HG02943 (cell line): ENCODE data around the gene CD2.

Experiments used
- ATAC-seq: cut with Tn5 transposase; IDR thresholded peaks from one replicate; pipeline ENCODE4 v1.9.1; 2021; ENCODE audit warnings: mild to moderate bottlenecking, low read depth, moderate library complexity; ENCODE audit not compliant: unreplicated experiment

CD2 gene

DNA sequence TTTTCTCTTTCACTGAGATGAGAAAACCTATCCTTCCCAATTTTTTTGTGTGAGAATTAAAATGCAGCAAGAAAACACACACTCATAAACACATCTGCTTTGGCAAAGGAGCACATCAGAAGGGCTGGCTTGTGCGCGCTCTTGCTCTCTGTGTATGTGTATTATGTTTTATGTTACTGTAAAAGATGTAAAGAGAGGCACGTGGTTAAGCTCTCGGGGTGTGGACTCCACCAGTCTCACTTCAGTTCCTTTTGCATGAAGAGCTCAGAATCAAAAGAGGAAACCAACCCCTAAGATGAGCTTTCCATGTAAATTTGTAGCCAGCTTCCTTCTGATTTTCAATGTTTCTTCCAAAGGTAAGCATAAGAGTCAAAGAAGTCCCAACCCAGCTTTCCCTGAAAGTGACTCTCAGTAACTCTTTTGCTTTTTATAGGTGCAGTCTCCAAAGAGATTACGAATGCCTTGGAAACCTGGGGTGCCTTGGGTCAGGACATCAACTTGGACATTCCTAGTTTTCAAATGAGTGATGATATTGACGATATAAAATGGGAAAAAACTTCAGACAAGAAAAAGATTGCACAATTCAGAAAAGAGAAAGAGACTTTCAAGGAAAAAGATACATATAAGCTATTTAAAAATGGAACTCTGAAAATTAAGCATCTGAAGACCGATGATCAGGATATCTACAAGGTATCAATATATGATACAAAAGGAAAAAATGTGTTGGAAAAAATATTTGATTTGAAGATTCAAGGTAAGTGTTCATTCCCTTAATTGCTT lies at the start of gene CD2:
Gene CD2 (plus strand): TSS at position 233 of the 780 bp plus-strand sequence. CDS start 63 bp downstream, at position 296.
- ATAC-seq = no peak

GRCh38 chr1:116706123-116706522 lies 48.1 kb upstream of the CD2 start:
- ATAC-seq = no peak

DNA sequence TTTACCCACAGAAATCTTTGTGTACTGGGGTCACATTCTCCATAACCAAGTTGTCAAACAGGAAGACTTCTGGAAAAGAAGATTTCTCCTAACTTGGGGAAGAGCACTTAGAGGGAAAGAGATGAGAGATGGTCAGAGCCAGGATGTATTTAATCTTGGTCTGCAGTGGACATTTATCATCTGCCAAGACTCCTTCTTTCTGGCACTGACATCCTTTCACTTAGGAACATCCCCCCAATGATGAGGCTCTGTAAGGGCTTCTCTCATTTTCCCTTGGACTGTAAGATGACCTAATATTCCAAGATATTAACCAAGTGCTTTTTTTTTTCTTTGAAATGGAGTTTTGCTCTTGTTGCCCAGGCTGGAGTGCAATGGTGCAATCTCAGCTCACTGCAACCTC lies 47.4 kb upstream of the CD2 start:
- no peak for ATAC-seq

- ATAC-seq = no peak
These were observed 45.9 kb upstream of the CD2 start for GRCh38 chr1:116708255-116708900.

- ATAC-seq = no peak
These were observed 44.5 kb upstream of the CD2 start for GRCh38 chr1:116709666-116710167.

GRCh38 chr1:116710420-116711262 lies 43.6 kb upstream of the CD2 start:
- no peak for ATAC-seq

DNA sequence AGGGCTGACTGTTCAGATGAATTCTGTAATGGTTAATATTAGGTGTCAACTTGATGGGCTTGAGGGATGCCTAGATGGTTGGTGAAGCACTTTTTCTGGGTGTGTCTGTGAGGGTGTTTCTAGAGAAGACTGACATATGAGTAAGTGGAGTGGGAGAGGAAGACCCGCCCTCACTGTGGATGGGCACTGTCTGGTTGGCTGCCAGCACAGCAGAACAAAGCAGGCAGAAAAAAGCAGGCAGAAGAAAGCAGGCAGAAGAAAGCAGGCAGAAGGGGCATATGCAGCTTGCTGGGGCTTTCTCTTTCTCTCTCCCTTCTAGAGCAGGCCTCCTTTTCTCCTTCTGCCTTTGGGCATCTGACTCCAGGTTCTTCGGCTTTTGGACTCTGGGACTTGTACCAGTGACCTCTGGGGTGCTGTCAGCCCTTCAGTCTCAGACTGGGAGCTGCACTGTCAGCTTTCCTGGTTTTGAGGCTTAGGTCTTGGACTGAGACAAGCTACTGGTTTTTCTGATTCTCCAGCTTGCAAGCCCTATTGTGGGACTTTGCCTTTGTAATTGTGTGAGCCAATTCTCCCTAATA lies 42.9 kb upstream of the CD2 start:
- ATAC-seq = no peak

DNA sequence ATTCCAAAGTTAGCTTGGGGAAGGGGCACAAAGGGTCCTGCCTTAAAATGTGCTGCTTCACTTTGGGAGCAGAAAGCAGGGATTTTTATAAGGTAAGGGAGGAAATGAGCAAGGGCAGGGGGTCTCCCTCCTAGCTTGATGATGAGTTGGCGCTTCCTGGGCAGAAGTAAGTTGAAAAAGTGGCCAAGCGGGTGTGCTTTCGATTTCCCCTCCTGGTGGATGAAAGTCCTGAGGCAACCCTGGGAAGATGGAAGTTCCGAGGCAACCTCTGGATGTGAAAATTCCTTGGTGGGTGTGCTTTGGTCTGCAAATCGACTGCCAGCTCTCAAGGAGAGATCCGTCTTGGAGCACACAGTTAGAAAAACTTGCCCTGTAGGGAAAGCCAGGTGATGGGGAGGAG lies 41.7 kb upstream of the CD2 start:
- ATAC-seq = no peak

GRCh38 chr1:116713474-116713873 lies 40.8 kb upstream of the CD2 start:
- ATAC-seq = no peak

DNA sequence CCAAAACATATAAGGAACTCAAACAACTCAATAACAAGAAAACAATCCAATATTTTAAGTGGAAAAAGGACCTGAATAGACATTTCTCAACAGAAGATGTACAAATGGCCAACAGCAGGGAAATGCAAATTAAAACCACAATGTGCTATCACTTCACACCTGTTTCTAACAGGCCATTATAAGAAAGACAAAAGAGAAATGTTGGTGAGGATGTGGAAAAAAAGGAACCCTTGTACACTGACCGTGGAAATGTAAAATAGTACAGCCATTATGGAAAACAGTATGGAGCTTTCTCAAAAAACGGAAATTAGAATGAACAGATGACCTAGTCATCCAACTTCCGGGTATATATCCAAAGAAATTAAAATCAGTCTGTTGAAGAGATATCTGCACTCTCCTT lies 37.8 kb upstream of the CD2 start:
- ATAC-seq = no peak

DNA sequence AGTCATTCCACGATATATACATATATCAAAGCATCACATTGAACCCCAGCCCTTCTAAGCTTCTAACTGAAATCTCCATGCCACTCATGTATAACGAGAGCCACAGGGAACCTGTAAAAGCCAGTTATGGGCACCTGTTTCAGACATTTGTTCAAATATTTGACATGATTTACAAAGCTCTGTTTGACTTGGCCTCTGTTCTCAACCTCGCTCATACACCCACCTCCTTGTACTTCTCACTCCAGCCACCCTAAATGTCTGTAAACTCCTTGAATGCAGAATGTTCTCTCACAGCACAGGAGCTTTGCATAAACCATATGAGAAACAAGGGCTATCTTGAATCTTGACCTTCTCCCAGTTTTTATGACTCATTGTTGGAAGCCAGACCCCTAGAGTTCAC lies 36.9 kb upstream of the CD2 start:
- no peak for ATAC-seq

GRCh38 chr1:116720364-116721038 lies 33.7 kb upstream of the CD2 start:
- ATAC-seq = no peak

DNA sequence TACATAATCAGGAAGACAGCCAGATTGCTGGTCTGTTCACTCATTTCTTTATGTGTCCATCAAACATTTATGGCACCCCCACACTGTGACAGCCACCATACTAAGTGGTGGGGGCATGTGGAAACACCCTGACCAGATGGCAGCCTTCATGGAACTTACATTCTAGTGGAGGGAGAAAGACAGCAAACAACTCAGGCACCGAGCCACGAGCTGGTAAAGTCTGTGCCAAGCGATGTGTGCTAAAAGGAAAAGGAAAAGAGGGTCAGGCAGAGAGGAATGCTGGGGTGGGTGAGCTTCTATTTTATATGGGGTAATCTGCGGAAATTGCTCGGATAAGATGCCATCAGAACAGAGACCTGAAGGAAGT lies 33.2 kb upstream of the CD2 start:
- ATAC-seq = no peak

DNA sequence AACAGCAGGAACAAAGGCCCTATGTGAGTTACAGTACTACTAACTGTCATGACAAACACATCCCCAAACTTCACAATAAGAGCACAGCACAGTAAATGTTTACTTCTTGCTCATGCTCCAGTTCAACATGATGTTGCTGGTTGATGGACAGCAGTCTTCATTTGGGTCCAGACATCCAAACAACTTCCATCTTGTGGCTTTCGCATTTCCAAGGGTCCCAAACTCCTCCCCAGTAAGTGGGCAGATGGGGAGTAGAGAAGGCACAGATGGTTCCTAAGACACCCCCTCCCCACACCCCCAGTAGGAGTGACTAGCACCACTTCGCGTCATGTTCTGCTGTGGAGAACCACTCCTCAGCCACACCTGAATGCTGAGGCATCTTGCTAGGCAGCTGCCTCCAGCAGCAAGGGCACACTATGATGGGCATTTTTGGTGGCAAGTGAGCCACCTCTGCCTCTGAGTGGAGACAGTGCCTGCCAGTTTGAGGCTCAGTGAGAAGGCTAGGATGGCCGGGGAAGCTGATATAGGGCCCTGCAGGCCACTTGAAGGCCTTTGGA lies 32.7 kb upstream of the CD2 start:
- no peak for ATAC-seq

DNA sequence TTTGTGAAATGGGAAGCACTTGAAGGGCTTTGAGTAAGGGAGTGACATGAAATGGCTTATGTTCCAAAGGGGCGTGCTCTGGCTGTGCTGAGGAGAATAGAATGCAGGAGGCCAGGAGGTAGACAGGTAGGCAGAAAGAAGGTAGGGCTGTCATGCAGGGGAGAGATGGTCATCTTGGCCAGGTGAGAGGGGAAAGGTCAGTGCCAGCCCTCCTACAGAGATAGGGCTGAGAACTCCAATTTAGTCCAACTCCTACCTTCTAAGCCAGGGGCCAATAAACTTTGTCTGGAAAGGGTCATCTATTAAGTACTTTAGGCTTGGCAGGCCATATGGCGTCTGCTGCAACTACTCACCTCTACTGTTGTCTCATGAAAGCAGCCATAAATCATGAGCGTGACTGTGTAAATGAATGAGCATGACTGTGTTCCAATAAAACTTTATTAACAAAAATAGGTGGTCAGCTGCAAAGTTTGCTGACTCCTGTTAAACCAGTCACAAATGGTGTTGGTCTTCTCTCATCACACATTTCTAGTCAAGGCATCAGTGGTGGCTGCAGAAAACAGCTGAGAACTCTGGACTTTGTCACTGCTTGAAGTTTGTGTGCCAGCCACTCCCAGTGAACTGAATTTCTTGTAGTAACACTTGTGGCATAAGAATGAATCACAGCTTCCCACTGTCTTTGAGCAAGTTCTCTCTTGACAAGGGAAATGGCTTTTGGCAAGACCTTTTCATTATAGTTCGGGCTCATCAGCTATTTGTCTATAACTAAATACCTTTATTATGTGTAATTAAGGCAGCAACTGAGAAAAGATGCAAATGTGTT lies 32.0 kb upstream of the CD2 start:
- no peak for ATAC-seq

DNA sequence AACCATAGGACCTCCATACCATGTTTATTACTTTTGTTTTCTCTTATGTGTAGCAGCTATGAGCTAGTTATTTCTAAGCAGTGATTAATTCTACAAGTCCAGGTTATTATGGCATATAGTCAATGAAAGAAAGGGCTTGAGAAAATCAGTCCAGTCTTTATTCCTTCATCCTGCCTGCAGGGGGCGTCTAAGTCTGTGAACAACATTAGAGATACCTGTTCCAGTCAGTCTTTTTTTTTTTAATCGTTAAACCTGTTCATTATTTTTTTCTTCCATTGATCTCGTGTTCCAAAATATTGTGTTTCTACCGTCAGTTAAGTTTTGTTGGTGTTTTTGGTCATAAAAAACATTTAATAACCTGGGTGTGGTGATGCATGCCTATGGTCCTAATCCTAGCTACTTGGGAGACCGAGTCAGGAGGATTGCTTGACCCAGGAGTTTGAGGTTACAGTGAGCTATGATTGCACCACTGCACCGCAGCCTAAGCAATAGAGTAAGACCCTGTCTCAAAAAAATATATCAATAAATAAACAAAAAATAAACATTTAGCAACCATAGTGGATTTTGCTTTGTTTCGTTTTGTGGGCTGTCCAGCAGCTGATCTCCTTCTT lies 29.4 kb upstream of the CD2 start:
- ATAC-seq = no peak

GRCh38 chr1:116725798-116726197 lies 28.4 kb upstream of the CD2 start:
- ATAC-seq = no peak

DNA sequence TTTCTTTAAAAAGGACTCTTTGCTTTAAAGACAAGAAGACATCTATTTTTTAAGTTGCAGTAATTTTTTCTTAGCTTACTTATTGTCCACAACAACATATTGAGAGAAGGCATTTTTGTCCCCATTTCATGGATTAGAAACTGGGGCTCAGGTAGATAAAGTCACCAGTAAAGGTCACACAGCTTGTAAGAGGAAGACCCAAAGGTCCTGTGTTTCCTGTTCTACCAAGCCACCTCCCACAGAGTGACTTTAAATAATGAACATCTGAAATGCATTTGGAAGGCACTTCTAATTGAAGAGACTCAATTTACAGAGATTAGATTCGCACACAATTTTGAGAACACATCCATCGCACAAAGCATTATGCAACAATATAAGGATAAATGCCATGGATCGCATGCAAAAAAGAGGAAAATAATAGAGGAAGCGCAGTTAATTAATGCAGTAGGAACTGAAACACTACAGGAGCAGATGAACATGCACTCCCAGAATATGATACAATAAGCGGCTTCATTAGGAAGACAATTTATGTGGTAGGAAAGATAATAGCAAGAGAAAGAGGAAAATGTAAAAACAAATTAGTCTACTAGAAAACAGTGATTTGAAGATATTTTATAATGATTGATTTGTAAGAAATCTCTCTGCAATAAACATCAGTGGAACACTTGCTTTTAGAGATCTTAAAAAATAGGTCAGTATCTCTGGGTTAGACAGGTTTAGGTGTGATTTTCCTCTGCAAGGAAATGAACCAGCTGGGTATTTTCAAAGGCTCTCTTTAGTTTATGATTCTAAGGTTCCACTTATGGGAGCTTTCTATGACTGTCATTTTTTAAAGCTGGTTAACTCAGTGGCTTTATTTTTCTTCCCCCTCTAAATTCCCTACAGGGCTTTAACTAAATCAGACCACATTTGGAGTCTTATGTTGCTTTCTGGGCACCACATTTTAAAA lies 27.1 kb upstream of the CD2 start:
- no peak for ATAC-seq
